H1 (cell line): ENCODE measurements around the gene ATF7IP. TPM values are rescaled to one million over a fixed set of nuclear protein-coding genes. Genes with fewer than 3 reads are reported as not detected.

Experiments used
- CTCF ChIA-PET: fragments of 300-600 bp; sonication (Branson Sonifier 250); formaldehyde crosslinking; loops from one replicate; lab custom pipeline; 2021; ENCODE audit not compliant: partially characterized antibody; lab: Charles Lee
- POLR2A ChIA-PET: fragments of 300-600 bp; sonication (Branson Sonifier 250); formaldehyde crosslinking; loops from one replicate; lab custom pipeline; 2021; ENCODE audit warnings: inconsistent platforms; ENCODE audit not compliant: partially characterized antibody; lab: Charles Lee
- DNase-seq, 2 experiments: peaks; one replicate each; pipeline versions ENCODE4 v3.0.0 to v3.0.0-alpha.2; 2010 to 2022; ENCODE audit warnings: low spot score in 2 of 2, low read depth in 1 of 2, mixed read lengths in 1 of 2
- FAIRE-seq: peaks from 2 replicates; lab custom pipeline; 2011; peaks lifted over from hg19 to GRCh38; lab: Jason Lieb, UNC
- H2AFZ ChIP-seq: 2 replicates; pipeline ENCODE4 v1.8.1; 2012; ENCODE audit warnings: low read length, inconsistent platforms
- H2AK5ac ChIP-seq: 2 replicates; pipeline ENCODE4 v1.6.1; 2013; ENCODE audit warnings: low read depth, low read length
- H2BK120ac ChIP-seq: replicated peaks from 2 replicates; pipeline ENCODE3; 2013; ENCODE audit warnings: low read depth, low read length, inconsistent platforms
- H2BK12ac ChIP-seq: 2 replicates; pipeline ENCODE4 v1.6.1; 2013; ENCODE audit warnings: low read depth, low read length
- H2BK15ac ChIP-seq: 2 replicates; pipeline ENCODE4 v1.6.1; 2013; ENCODE audit warnings: low read length
- H2BK20ac ChIP-seq: 2 replicates; pipeline ENCODE4 v1.6.1; 2013; ENCODE audit warnings: low read length
- H2BK5ac ChIP-seq: 2 replicates; pipeline ENCODE4 v1.6.1; 2013; ENCODE audit warnings: low read depth, low read length
- H3K14ac ChIP-seq: 2 replicates; pipeline ENCODE4 v1.6.1; 2013; ENCODE audit warnings: inconsistent platforms; ENCODE audit not compliant: insufficient read length
- H3K18ac ChIP-seq: 2 replicates; pipeline ENCODE4 v1.6.1; 2013; ENCODE audit warnings: low read length; ENCODE audit errors: extremely low read depth
- H3K23ac ChIP-seq: 2 replicates; pipeline ENCODE4 v1.6.1; 2013; ENCODE audit warnings: inconsistent platforms; ENCODE audit not compliant: insufficient read length
- H3K23me2 ChIP-seq: 2 replicates; pipeline ENCODE4 v1.6.1; 2013; ENCODE audit warnings: low read depth, low read length
- H3K27ac ChIP-seq: 2 replicates; pipeline ENCODE4 v1.6.1; 2011; ENCODE audit warnings: low read depth, low read length, inconsistent platforms
- H3K27me3 ChIP-seq, 4 experiments: replicated peaks in 1 of 4; 1 replicate in 1 of 4; 2 replicates in 3 of 4; pipeline versions ENCODE4 v1.6.1 to v1.8.1; 2011 to 2013; ENCODE audit warnings: low read length in 3 of 4, mild to moderate bottlenecking in 3 of 4, inconsistent platforms in 2 of 4, mixed read lengths in 2 of 4, moderate library complexity in 1 of 4; ENCODE audit not compliant: control insufficient read depth in 3 of 4, insufficient read depth in 3 of 4; ENCODE audit errors: extremely low read depth in 1 of 4
- H3K36me3 ChIP-seq, 4 experiments: 2 replicates each; pipeline versions ENCODE4 v1.6.1 to v1.8.1; 2011 to 2013; ENCODE audit warnings: mild to moderate bottlenecking in 4 of 4, low read length in 3 of 4, moderate library complexity in 2 of 4, control low read depth in 1 of 4, inconsistent platforms in 1 of 4; ENCODE audit not compliant: insufficient read depth in 4 of 4, control insufficient read depth in 2 of 4
- H3K4ac ChIP-seq: replicated peaks from 2 replicates; pipeline ENCODE3; 2013; ENCODE audit warnings: low read length, low read depth, mixed read lengths, inconsistent platforms; ENCODE audit not compliant: insufficient read length
- H3K4me1 ChIP-seq, 4 experiments: replicated peaks in 1 of 4; 1 replicate in 1 of 4; 2 replicates in 3 of 4; pipeline versions ENCODE4 v1.6.1 to v1.8.1; 2011 to 2013; ENCODE audit warnings: low read length in 3 of 4, inconsistent platforms in 2 of 4, mixed read lengths in 1 of 4; ENCODE audit not compliant: insufficient read depth in 4 of 4, control insufficient read depth in 3 of 4
- H3K4me2 ChIP-seq, 2 experiments: 2 replicates each; pipeline versions ENCODE4 v1.6.1 to v1.8.1; 2011 to 2013; ENCODE audit warnings: low read depth in 2 of 2, low read length in 2 of 2, control low read depth in 1 of 2, inconsistent platforms in 1 of 2, mild to moderate bottlenecking in 1 of 2; ENCODE audit not compliant: insufficient read depth in 1 of 2
- H3K4me3 ChIP-seq, 4 experiments: fragments of 200-600, 300-600 bp in 1 of 4; sonication (generic), shearing (Covaris generic), sonication (Bioruptor Twin) in 1 of 4; 2 replicates each; pipeline versions ENCODE4 v1.5.1 to v1.8.1; 2011 to 2016; ENCODE audit warnings: low read length in 4 of 4, low read depth in 3 of 4, control low read depth in 2 of 4, inconsistent platforms in 2 of 4, mild to moderate bottlenecking in 2 of 4, mixed read lengths in 1 of 4, moderate library complexity in 1 of 4; ENCODE audit not compliant: insufficient read depth in 2 of 4; ENCODE audit errors: extremely low read depth in 1 of 4
- H3K56ac ChIP-seq: replicated peaks from 2 replicates; pipeline ENCODE3; 2013; ENCODE audit warnings: low read depth, mild to moderate bottlenecking, mixed read lengths, low read length, inconsistent platforms; ENCODE audit not compliant: insufficient read length
- H3K79me1 ChIP-seq: 2 replicates; pipeline ENCODE4 v1.6.1; 2013; ENCODE audit warnings: low read depth, low read length, control low read depth
- H3K79me2 ChIP-seq, 2 experiments: 2 replicates each; pipeline versions ENCODE4 v1.6.1 to v1.8.1; 2012 to 2013; ENCODE audit warnings: low read length in 2 of 2, mild to moderate bottlenecking in 2 of 2, inconsistent platforms in 1 of 2; ENCODE audit not compliant: insufficient read depth in 2 of 2, control insufficient read depth in 1 of 2
- H3K9ac ChIP-seq, 4 experiments: replicated peaks in 1 of 4; 1 replicate in 1 of 4; 2 replicates in 3 of 4; pipeline versions ENCODE4 v1.6.1 to v1.8.1; 2011 to 2013; ENCODE audit warnings: low read depth in 3 of 4, low read length in 3 of 4, control low read depth in 2 of 4, mild to moderate bottlenecking in 2 of 4, moderate library complexity in 2 of 4, inconsistent platforms in 1 of 4; ENCODE audit errors: extremely low read depth in 1 of 4
- H3K9me3 ChIP-seq, 2 experiments: 2 replicates each; pipeline versions ENCODE4 v1.6.1 to v1.8.1; 2012 to 2013; ENCODE audit warnings: mild to moderate bottlenecking in 2 of 2, moderate library complexity in 2 of 2, control low read depth in 1 of 2, inconsistent platforms in 1 of 2, low read depth in 1 of 2, low read length in 1 of 2, mixed read lengths in 1 of 2; ENCODE audit not compliant: insufficient read depth in 2 of 2
- H4K20me1 ChIP-seq, 2 experiments: replicated peaks in 1 of 2; 2 replicates each; pipeline versions ENCODE3 to v1.8.1; 2011 to 2013; ENCODE audit warnings: inconsistent platforms in 2 of 2, low read length in 2 of 2, mild to moderate bottlenecking in 1 of 2; ENCODE audit not compliant: insufficient read depth in 2 of 2, control insufficient read depth in 1 of 2
- H4K5ac ChIP-seq: 2 replicates; pipeline ENCODE4 v1.6.1; 2013; ENCODE audit warnings: low read length, low read depth, mixed read lengths, inconsistent platforms; ENCODE audit not compliant: insufficient read length
- H4K8ac ChIP-seq: 2 replicates; pipeline ENCODE4 v1.8.0; 2013; ENCODE audit warnings: mild to moderate bottlenecking, moderate library complexity, low read length, inconsistent platforms; ENCODE audit not compliant: insufficient read depth; ENCODE audit errors: extremely low read depth
- H4K91ac ChIP-seq: replicated peaks from 2 replicates; pipeline ENCODE3; 2013; ENCODE audit warnings: low read length, mixed read lengths, inconsistent platforms; ENCODE audit not compliant: insufficient read length
- BCL11A ChIP-seq, 2 experiments: IDR thresholded peaks; one replicate each; pipeline ENCODE4 v1.6.1; 2011; ENCODE audit warnings: low read depth in 2 of 2, low read length in 2 of 2, mild to moderate bottlenecking in 2 of 2
- EZH2 ChIP-seq: fragments of 200-600 bp; sonication (generic); IDR thresholded peaks from 2 replicates; pipeline ENCODE4 v1.7.1; 2012; ENCODE audit warnings: low read depth, mild to moderate bottlenecking, moderate library complexity, low read length, inconsistent platforms; ENCODE audit not compliant: severe bottlenecking
- NRF1 ChIP-seq: IDR thresholded peaks from 2 replicates; pipeline ENCODE4 v1.6.1; 2011; ENCODE audit warnings: mild to moderate bottlenecking, low read depth, low read length, improper control_type of control experiment
- POLR2A ChIP-seq, 2 experiments: IDR thresholded peaks; 1 replicate in 1 of 2; 2 replicates in 1 of 2; pipeline ENCODE4 v1.6.1; 2011; ENCODE audit warnings: low read depth in 2 of 2, low read length in 2 of 2, mild to moderate bottlenecking in 2 of 2; ENCODE audit errors: control extremely low read depth in 1 of 2
- POU5F1 ChIP-seq: IDR thresholded peaks from 2 replicates; pipeline ENCODE4 v1.6.1; 2011; ENCODE audit warnings: low read depth, mild to moderate bottlenecking, low read length, moderate library complexity
- SIX5 ChIP-seq: IDR thresholded peaks from 2 replicates; pipeline ENCODE4 v1.6.1; 2011; ENCODE audit warnings: mild to moderate bottlenecking, low read depth, low read length
- SP4 ChIP-seq: IDR thresholded peaks from 2 replicates; pipeline ENCODE4 v1.6.1; 2012; ENCODE audit warnings: low read length, inconsistent platforms
- TCF12 ChIP-seq: IDR thresholded peaks from 2 replicates; pipeline ENCODE4 v1.6.1; 2011; ENCODE audit warnings: low read depth, mild to moderate bottlenecking, low read length
- WGBS, 2 experiments: shearing (Covaris generic) in 1 of 2; methylation state at CpG; one replicate each; pipeline versions ENCODE4 v1.1.6 to v1.1.7; 2013 to 2015; ENCODE audit warnings: low lambda C conversion rate in 2 of 2, mixed read lengths in 2 of 2, inconsistent platforms in 1 of 2, low coverage in 1 of 2, missing lambda C conversion rate in 1 of 2; ENCODE audit not compliant: insufficient replicate concordance in 2 of 2, insufficient coverage in 1 of 2, insufficient read length in 1 of 2; ENCODE audit errors: extremely low coverage in 1 of 2, missing lambda C conversion rate in 1 of 2; 5-methylcytosine and 5-hydroxymethylcytosine counted together
- polyA plus RNA-seq, 7 experiments: library from polyadenylated mRNA; depleted of rRNA in 3 of 7; stranded (reverse) in 5 of 7; unstranded in 2 of 7; fragments of >200 nt in 5 of 7; fragments of 200-250 nt in 2 of 7; gene quantifications; 1 replicate in 5 of 7; 2 replicates in 1 of 7; 4 replicates in 1 of 7; pipeline versions ENCODE4 v1.2.1 to v1.2.3, GENCODE V29; 2011 to 2013; ENCODE audit warnings: missing spikeins in 2 of 7, mixed read lengths in 2 of 7
- total RNA-seq: library from RNA; stranded (reverse); fragmentation: NEBNext Ultra II Directional; extraction: Animal tissue kit (Norgen Biotek cat#: 25700); gene quantifications from 2 replicates; pipeline ENCODE4 v1.2.1, GENCODE V29; 2021
- TF ChIP-seq, protein P1 (sequence below): IDR thresholded peaks from 2 replicates; pipeline ENCODE4 v1.6.1; 2012; ENCODE audit warnings: inconsistent platforms
- TF ChIP-seq, protein P2 (sequence below): IDR thresholded peaks from 2 replicates; pipeline ENCODE4 v1.6.1; 2012; ENCODE audit warnings: low read length, inconsistent platforms

ATF7IP gene
- total and polyA plus RNA-seq, 2 of the 8 experiments (the other 6 are each of a cell fraction or from before 2014, with no cell fraction given): 34.2 to 148 TPM

DNA sequence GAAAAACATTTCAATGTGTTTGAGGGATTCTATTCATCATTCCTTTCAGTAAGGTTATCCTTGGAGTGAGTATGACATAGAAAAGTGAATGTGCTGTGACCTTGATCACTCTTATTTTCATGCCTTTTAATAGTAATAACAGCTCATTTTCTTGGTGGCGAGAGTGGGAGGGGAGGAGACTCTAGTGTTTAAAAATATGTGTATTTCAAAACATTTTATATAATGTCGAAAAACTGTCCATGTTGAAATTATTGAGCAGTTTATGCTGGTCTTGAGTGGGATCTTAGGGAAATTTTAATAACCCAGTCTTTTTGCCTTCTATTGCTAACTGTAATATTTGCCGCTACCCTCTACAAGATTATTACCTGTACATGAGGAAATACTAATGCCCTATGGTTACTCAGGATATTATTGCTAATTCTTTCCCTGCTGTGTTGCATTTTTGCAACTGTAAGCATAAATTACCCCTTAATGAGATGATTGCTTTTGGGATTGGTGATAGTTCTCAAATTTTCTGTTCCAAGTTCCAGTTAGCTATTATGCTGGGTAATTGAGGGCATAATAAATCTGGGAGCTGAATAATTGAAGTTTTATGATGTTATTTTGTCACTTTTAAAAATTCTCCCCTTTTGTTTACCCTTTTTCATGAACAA is 21.9 kb downstream of the ATF7IP start:
- H4K8ac ChIP-seq: no peak overlapping the region

More for the DNA sequence above, 21.9 kb downstream of the ATF7IP start:
- H3K79me1 ChIP-seq: no peaks in the 10 kb centered on the region
- H3K23me2 ChIP-seq: no peaks in the 10 kb centered on the region
- no peak overlapping the region for H2BK20ac ChIP-seq
- H3K4ac ChIP-seq: no peak overlapping the region
- 89% methylated on average over 3 of the region's 3 CpGs; no CpG with 5 or more reads in 1 of the 2 experiments for WGBS, 2 experiments
- H2BK5ac ChIP-seq: no peak overlapping the region
- H3K27me3 ChIP-seq: no peaks in the 10 kb centered on the region
- H3K9me3 ChIP-seq: no peaks in the 10 kb centered on the region
- no peak overlapping the region for H4K5ac ChIP-seq
- no peak overlapping the region for H2BK15ac ChIP-seq
- ChIA-PET CTCF (interaction anchor here (1.4 to 2.5 kb wide), 2 partner anchors 67 to 132 kb away, joined by 3 to 8 read pairs; no protein-coding TSS in a partner anchor), POLR2A (interaction anchor here (0.6 to 3.8 kb wide), 6 partner anchors 9 to 134 kb away, joined by 3 to 26 read pairs (median 4); partner anchors contain the start of gene ATF7IP)
- no peak overlapping the region for H3K27ac ChIP-seq
- no peak overlapping the region for H3K9ac ChIP-seq
- H4K20me1 ChIP-seq: peaks cover under 1 to 2% of the 10 kb centered on the region in 2 experiments
- no peak overlapping the region for H4K91ac ChIP-seq
- no peaks in the 10 kb centered on the region; a peak in 1 of 8 replicates for H3K36me3 ChIP-seq
- H2AFZ ChIP-seq: no peak overlapping the region
- no peak overlapping the region; the same call in 1 of the 2 replicates for H3K18ac ChIP-seq
- H2AK5ac ChIP-seq: no peak overlapping the region
- no peak overlapping the region for H3K4me3 ChIP-seq
- no peak overlapping the region for H3K23ac ChIP-seq
- H3K79me2 ChIP-seq: peaks cover 14 to 99% of the 10 kb centered on the region in 2 experiments; a peak in 3 of 4 replicates
- H3K14ac ChIP-seq: no peak overlapping the region
- no peak overlapping the region for H3K56ac ChIP-seq
- H3K4me1 ChIP-seq: peaks cover 0 to 47% (median 8%) of the 10 kb centered on the region in 4 experiments; a peak in 5 of 7 replicates
- TF ChIP-seq BCL11A (IDR thresholded peaks at IDR 0.05; ENCODE audit: low read depth in 2 of 2, low read length in 2 of 2) (no peak), SIX5 (no peak), NRF1 (no peak), SP4 (no peak), POU5F1 (no peak), POLR2A (IDR thresholded peaks at IDR 0.05; ENCODE audit: control extremely low read depth in 1 of 2, low read depth in 2 of 2, low read length in 2 of 2) (no peak), EZH2 (no peak), TCF12 (no peak)
- TF ChIP-seq, protein P1, sequence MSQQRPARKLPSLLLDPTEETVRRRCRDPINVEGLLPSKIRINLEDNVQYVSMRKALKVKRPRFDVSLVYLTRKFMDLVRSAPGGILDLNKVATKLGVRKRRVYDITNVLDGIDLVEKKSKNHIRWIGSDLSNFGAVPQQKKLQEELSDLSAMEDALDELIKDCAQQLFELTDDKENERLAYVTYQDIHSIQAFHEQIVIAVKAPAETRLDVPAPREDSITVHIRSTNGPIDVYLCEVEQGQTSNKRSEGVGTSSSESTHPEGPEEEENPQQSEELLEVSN: no peak
- TF ChIP-seq, protein P2, sequence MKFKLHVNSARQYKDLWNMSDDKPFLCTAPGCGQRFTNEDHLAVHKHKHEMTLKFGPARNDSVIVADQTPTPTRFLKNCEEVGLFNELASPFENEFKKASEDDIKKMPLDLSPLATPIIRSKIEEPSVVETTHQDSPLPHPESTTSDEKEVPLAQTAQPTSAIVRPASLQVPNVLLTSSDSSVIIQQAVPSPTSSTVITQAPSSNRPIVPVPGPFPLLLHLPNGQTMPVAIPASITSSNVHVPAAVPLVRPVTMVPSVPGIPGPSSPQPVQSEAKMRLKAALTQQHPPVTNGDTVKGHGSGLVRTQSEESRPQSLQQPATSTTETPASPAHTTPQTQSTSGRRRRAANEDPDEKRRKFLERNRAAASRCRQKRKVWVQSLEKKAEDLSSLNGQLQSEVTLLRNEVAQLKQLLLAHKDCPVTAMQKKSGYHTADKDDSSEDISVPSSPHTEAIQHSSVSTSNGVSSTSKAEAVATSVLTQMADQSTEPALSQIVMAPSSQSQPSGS: no peak
- no peak for DNase-seq
- no peak for FAIRE-seq
- no peak overlapping the region for H3K4me2 ChIP-seq
- no peak overlapping the region for H2BK120ac ChIP-seq
- no peak overlapping the region for H2BK12ac ChIP-seq
